NCI-H69 (cell line): ENCODE measurements around the gene SEMA3C.

Experiments used
- DNase-seq: peaks from one replicate; lab custom pipeline; 2025; lab: John Stamatoyannopoulos, UW

Gene SEMA3C

GRCh38 chr7:80735330-80735729 lies 183.5 kb downstream of the SEMA3C start:
- DNase-seq = no peak

- no peak for DNase-seq
Measured at GRCh38 chr7:80734011-80734410, 184.8 kb downstream of the SEMA3C start.

- DNase-seq = no peak
Measured at GRCh38 chr7:80733333-80733915, 185.4 kb downstream of the SEMA3C start.

- peak; percentile 35 for DNase-seq
Measured at GRCh38 chr7:80732630-80733029, 186.2 kb downstream of the SEMA3C start.

GRCh38 chr7:80731281-80731680 lies 187.6 kb downstream of the SEMA3C start:
- DNase-seq = peak; percentile 37

GRCh38 chr7:80729591-80730320 lies 189.1 kb downstream of the SEMA3C start:
- DNase-seq = peak; percentile 60

- peak; percentile 91 for DNase-seq
Measured at GRCh38 chr7:80726666-80727065, 192.2 kb downstream of the SEMA3C start.

GRCh38 chr7:80725181-80725611 lies 193.7 kb downstream of the SEMA3C start:
- peak; percentile 94 for DNase-seq

- peak; percentile 88 for DNase-seq
Measured at GRCh38 chr7:80724249-80724871, 194.5 kb downstream of the SEMA3C start.

- DNase-seq = peak; percentile 39
Measured at GRCh38 chr7:80722616-80723195, 196.1 kb downstream of the SEMA3C start.

- DNase-seq = peak; percentile 45
Measured at GRCh38 chr7:80721883-80722615, 196.8 kb downstream of the SEMA3C start.

- no peak for DNase-seq
Measured at GRCh38 chr7:80720146-80720545, 198.7 kb downstream of the SEMA3C start.

GRCh38 chr7:80719261-80719660 lies 199.6 kb downstream of the SEMA3C start:
- no peak for DNase-seq

GRCh38 chr7:80711531-80711930 lies 207.3 kb downstream of the SEMA3C start:
- DNase-seq = peak; percentile 41

GRCh38 chr7:80708123-80708522 lies 210.7 kb downstream of the SEMA3C start:
- DNase-seq = no peak

- no peak for DNase-seq
Measured at GRCh38 chr7:80707318-80707717, 211.5 kb downstream of the SEMA3C start.

- peak; percentile 59 for DNase-seq
Measured at GRCh38 chr7:80705130-80705781, 213.6 kb downstream of the SEMA3C start.

GRCh38 chr7:80703272-80703671 lies 215.6 kb downstream of the SEMA3C start:
- DNase-seq = no peak

GRCh38 chr7:80699721-80700256 lies 219.1 kb downstream of the SEMA3C start:
- peak; percentile 59 for DNase-seq

GRCh38 chr7:80699045-80699638 lies 219.7 kb downstream of the SEMA3C start:
- DNase-seq = peak; percentile 82
